Measurements from ENCODE around the gene C12orf56. TPM values are rescaled to one million over a fixed set of nuclear protein-coding genes. Genes with fewer than 3 reads are reported as not detected.
A peak's percentile ranks its signal among the peaks of the same experiment; 100 is the strongest.

The C12orf56 gene
- total RNA-seq, 1 experiment from 2014 or later = not detected

GRCh38 chr12:64222009-64222765 lies 168.4 kb downstream of the C12orf56 start, which contains the start of gene KICS2:
KICS2 (minus strand) TSS chr12:64222296; CDS start chr12:64222237, 59 bp downstream.
- Histone ChIP-seq H3K4me1 (ENCODE audit: control insufficient read depth in 1 of 2, insufficient read depth in 2 of 2, low read length in 2 of 2) (peaks cover 0 to 15% of the 10 kb centered on the region in 2 experiments; a peak in 2 of 4 replicates), H3K27me3 (ENCODE audit: insufficient read depth, low read length) (no peaks in the 10 kb centered on the region), H3K36me3 (ENCODE audit: control insufficient read depth in 1 of 2, insufficient read depth in 2 of 2, low read length in 2 of 2) (no peaks in the 10 kb centered on the region), H3K79me2 (ENCODE audit: insufficient read depth, low read length) (peaks cover 25% of the 10 kb centered on the region), H3K27ac (ENCODE audit: low read depth, low read length) (peak within 1 kb of the TSS; percentile 69), H4K20me1 (ENCODE audit: insufficient read depth) (no peaks in the 10 kb centered on the region), H2AFZ (ENCODE audit: low read depth, low read length, poor library complexity, severe bottlenecking) (peak within 1 kb of the TSS; percentile 76), H3K4me3 (replicated peaks in 1 of 2; ENCODE audit: low read depth in 1 of 2, low read length in 2 of 2) (peak within 1 kb of the TSS; percentile 75 to 82), H3K9me3 (ENCODE audit: control insufficient read depth in 1 of 2, insufficient read depth in 1 of 2, low read depth in 1 of 2, low read length in 2 of 2) (no peaks in the 10 kb centered on the region), H3K9me2 (ENCODE audit: insufficient read depth) (no peaks in the 10 kb centered on the region), H3K9ac (ENCODE audit: low read length) (peak within 1 kb of the TSS; percentile 93), H3K4me2 (ENCODE audit: low read length) (peak within 1 kb of the TSS; percentile 85)
- ChIA-PET CTCF (no interaction called here), RAD21 (ENCODE audit: low non-redundant PET in 1 of 2, low total read pairs in 2 of 2, uncharacterized antibody in 2 of 2, unreplicated experiment in 2 of 2) (interaction anchor here in 1 of 2 experiments (0.7 kb wide), 1 partner anchor 41 kb away, joined by 4 read pairs; no protein-coding TSS in a partner anchor), POLR2A (interaction anchor here (1.1 to 1.3 kb wide), 2 partner anchors 134 to 182 kb away, joined by 3 read pairs; partner anchors contain the start of gene XPOT)
- DNase-seq (ENCODE audit: low read depth, low spot score) = peak; percentile 92
- BruUV-seq (replicated peaks) = TSS peak; percentile 84
- peak; percentile 85 for ATAC-seq
- TF ChIP-seq MAX (IDR thresholded peaks at IDR 0.05) (peak; percentile 100), SIN3A (IDR thresholded peaks at IDR 0.05; ENCODE audit: low read depth) (peak; percentile 99), EGR1 (IDR thresholded peaks at IDR 0.05; ENCODE audit: low read depth) (no peak), POLR2AphosphoS5 (IDR thresholded peaks at IDR 0.05; ENCODE audit: low read depth, low read length) (peak; percentile 89), ZFX (IDR thresholded peaks at IDR 0.05) (peak; percentile 85), SRF (IDR thresholded peaks at IDR 0.05; ENCODE audit: low read depth) (no peak), ELF1 (IDR thresholded peaks at IDR 0.05; ENCODE audit: borderline replicate concordance, low read depth) (peak; percentile 99)
- intact Hi-C loops (cut with micrococcal nuclease) = loop anchor here (10.0 kb wide), 1 partner anchor 307 kb away; no protein-coding TSS in a partner anchor

GRCh38 chr12:64221651-64222008 lies 168.9 kb downstream of the C12orf56 start:
- H3K27ac ChIP-seq (ENCODE audit: low read depth, low read length) = peak overlapping the region; percentile 69
- peak overlapping the region; percentile 93 for H3K9ac ChIP-seq (ENCODE audit: low read length)
- ATAC-seq = peak; percentile 89
- ChIA-PET POLR2A (interaction anchor here (1.1 to 1.3 kb wide), 2 partner anchors 133 to 183 kb away, joined by 3 read pairs; partner anchors contain the start of gene XPOT), RAD21 (ENCODE audit: low non-redundant PET in 1 of 2, low total read pairs in 2 of 2, uncharacterized antibody in 2 of 2, unreplicated experiment in 2 of 2) (interaction anchor here in 1 of 2 experiments (0.7 kb wide), 1 partner anchor 40 kb away, joined by 4 read pairs; no protein-coding TSS in a partner anchor), CTCF (no interaction called here)
- no peak overlapping the region for H2AFZ ChIP-seq (ENCODE audit: low read depth, low read length, poor library complexity, severe bottlenecking)
- peak; percentile 76 for DNase-seq (ENCODE audit: low read depth, low spot score)
- no peaks in the 10 kb centered on the region for H3K9me2 ChIP-seq (ENCODE audit: insufficient read depth)
- peak overlapping the region; percentile 75 to 82 for H3K4me3 ChIP-seq (replicated peaks in 1 of 2; ENCODE audit: low read depth in 1 of 2, low read length in 2 of 2)
- H3K4me1 ChIP-seq (ENCODE audit: control insufficient read depth in 1 of 2, insufficient read depth in 2 of 2, low read length in 2 of 2) = peaks cover 0 to 15% of the 10 kb centered on the region in 2 experiments; a peak in 2 of 4 replicates
- 0 out of 2 replicates have a peak, but pooled peaks have one; percentile 3 for TF ChIP-seq JUND (IDR thresholded peaks at IDR 0.05)
- TF ChIP-seq EZH2 (IDR thresholded peaks at IDR 0.05) = no peak
- no peak for TF ChIP-seq TCF7L2 (IDR thresholded peaks at IDR 0.05; ENCODE audit: borderline replicate concordance, extremely low read depth, insufficient read depth, insufficient read length)
- no peaks in the 10 kb centered on the region for H3K9me3 ChIP-seq (ENCODE audit: control insufficient read depth in 1 of 2, insufficient read depth in 1 of 2, low read depth in 1 of 2, low read length in 2 of 2)
- no peaks in the 10 kb centered on the region for H3K36me3 ChIP-seq (ENCODE audit: control insufficient read depth in 1 of 2, insufficient read depth in 2 of 2, low read length in 2 of 2)
- H4K20me1 ChIP-seq (ENCODE audit: insufficient read depth) = no peaks in the 10 kb centered on the region
- peaks cover 25% of the 10 kb centered on the region for H3K79me2 ChIP-seq (ENCODE audit: insufficient read depth, low read length)
- peak overlapping the region; percentile 85 for H3K4me2 ChIP-seq (ENCODE audit: low read length)
- BruUV-seq (replicated peaks) = TSS peak; percentile 68
- intact Hi-C loops (cut with micrococcal nuclease) = loop anchor here (10.0 kb wide), 1 partner anchor 307 kb away; no protein-coding TSS in a partner anchor
- no peaks in the 10 kb centered on the region for H3K27me3 ChIP-seq (ENCODE audit: insufficient read depth, low read length)
